GM12892 (cell line): ENCODE measurements around the gene KIRREL3.

Experiments
- POLR2A ChIP-seq: IDR thresholded peaks from 2 replicates; pipeline ENCODE4 v1.6.1; 2011; ENCODE audit warnings: low read depth, low read length, control low read depth
- POLR2AphosphoS5 ChIP-seq: IDR thresholded peaks from 2 replicates; pipeline ENCODE4 v1.6.1; 2011; ENCODE audit warnings: low read depth, low read length, control low read depth

GRCh38 chr11:126834149-126834548 lies 166.4 kb downstream of the KIRREL3 start:
- no peak for TF ChIP-seq POLR2A
- TF ChIP-seq POLR2AphosphoS5 = no peak
